OCI-LY3 (cell line): ENCODE measurements around the gene LRRC53.

Experiments used
- EZH2phosphoT487 ChIP-seq: fragments of 200-600 bp; shearing (Covaris generic); IDR thresholded peaks from 2 replicates; pipeline ENCODE4 v1.6.1; 2018; ENCODE audit warnings: antibody characterized with exemption, mixed run types, low read depth
- TF ChIP-seq, protein P1 (sequence below): fragments of 200-600, 300-600 bp; sonication (generic); IDR thresholded peaks from 2 replicates; pipeline ENCODE4 v1.5.1; 2014; ENCODE audit warnings: antibody characterized with exemption, low read length, low read depth

- TF ChIP-seq, protein P1, sequence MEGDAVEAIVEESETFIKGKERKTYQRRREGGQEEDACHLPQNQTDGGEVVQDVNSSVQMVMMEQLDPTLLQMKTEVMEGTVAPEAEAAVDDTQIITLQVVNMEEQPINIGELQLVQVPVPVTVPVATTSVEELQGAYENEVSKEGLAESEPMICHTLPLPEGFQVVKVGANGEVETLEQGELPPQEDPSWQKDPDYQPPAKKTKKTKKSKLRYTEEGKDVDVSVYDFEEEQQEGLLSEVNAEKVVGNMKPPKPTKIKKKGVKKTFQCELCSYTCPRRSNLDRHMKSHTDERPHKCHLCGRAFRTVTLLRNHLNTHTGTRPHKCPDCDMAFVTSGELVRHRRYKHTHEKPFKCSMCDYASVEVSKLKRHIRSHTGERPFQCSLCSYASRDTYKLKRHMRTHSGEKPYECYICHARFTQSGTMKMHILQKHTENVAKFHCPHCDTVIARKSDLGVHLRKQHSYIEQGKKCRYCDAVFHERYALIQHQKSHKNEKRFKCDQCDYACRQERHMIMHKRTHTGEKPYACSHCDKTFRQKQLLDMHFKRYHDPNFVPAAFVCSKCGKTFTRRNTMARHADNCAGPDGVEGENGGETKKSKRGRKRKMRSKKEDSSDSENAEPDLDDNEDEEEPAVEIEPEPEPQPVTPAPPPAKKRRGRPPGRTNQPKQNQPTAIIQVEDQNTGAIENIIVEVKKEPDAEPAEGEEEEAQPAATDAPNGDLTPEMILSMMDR: no peak
- TF ChIP-seq EZH2phosphoT487: no peak
These were observed 80.1 kb downstream of the LRRC53 start for GRCh38 chr1:74432325-74432724.
